NCI-H1417 treated with DMSO at 0.1 percent for 48 hours (cell line): Measurements from ENCODE around the gene THPO.
"Not testable (repeated sequence)": the region's sequence is repeated elsewhere in the genome, so short reads cannot be mapped to it uniquely, and the experiment has no call there.

Experiments used
- DNase-seq: peaks from one replicate; lab custom pipeline; 2025; lab: John Stamatoyannopoulos, UW

Gene THPO

GRCh38 chr3:184349563-184350470 lies 28.2 kb downstream of the THPO start:
- DNase-seq: no peak

GRCh38 chr3:184348057-184348382 lies 30.0 kb downstream of the THPO start:
- DNase-seq: no peak

- DNase-seq: no peak
Measured at GRCh38 chr3:184347321-184348056, 30.5 kb downstream of the THPO start.

- no peak for DNase-seq
Measured at GRCh38 chr3:184346480-184347190, 31.4 kb downstream of the THPO start.

- no peak for DNase-seq
Measured at GRCh38 chr3:184345317-184346144, 32.5 kb downstream of the THPO start.

GRCh38 chr3:184344579-184345316 lies 33.3 kb downstream of the THPO start:
- no peak for DNase-seq

- no peak for DNase-seq
Measured at GRCh38 chr3:184343200-184343876, 34.7 kb downstream of the THPO start.

- no peak for DNase-seq
Measured at GRCh38 chr3:184341925-184342324, 36.1 kb downstream of the THPO start.

GRCh38 chr3:184339451-184340135 lies 38.4 kb downstream of the THPO start:
- DNase-seq: not testable (repeated sequence)

- no peak for DNase-seq
Measured at GRCh38 chr3:184339001-184339400, 39.0 kb downstream of the THPO start.

GRCh38 chr3:184338511-184338945 lies 39.5 kb downstream of the THPO start:
- peak; percentile 82 for DNase-seq

GRCh38 chr3:184337981-184338380 lies 40.0 kb downstream of the THPO start:
- no peak for DNase-seq

GRCh38 chr3:184337399-184337714 lies 40.6 kb downstream of the THPO start, which contains the start of gene FAM131A:
TSS of gene FAM131A (plus strand) at chr3:184337600. CDS start at chr3:184337631, 31 bp downstream.
- DNase-seq: no peak

GRCh38 chr3:184336547-184337398 lies 41.2 kb downstream of the THPO start:
- no peak for DNase-seq

- DNase-seq: peak; percentile 15
Measured at GRCh38 chr3:184335661-184336546, 42.1 kb downstream of the THPO start.

GRCh38 chr3:184335291-184335660 lies 42.7 kb downstream of the THPO start:
- DNase-seq: no peak

- no peak for DNase-seq
Measured at GRCh38 chr3:184334470-184335158, 43.4 kb downstream of the THPO start.
